CD4-positive, alpha-beta T cell (primary cell): ENCODE data around the gene DNM1L. TPM values are rescaled to one million over a fixed set of nuclear protein-coding genes. Genes with fewer than 3 reads are reported as not detected.
A peak's percentile ranks its signal among the peaks of the same experiment; 100 is the strongest.

Experiments
- ATAC-seq: fragments of 200-7000 bp; cut with Tn5 transposase; one replicate; pipeline ENCODE4 v1.10.0; 2022; ENCODE audit warnings: mild to moderate bottlenecking; ENCODE audit not compliant: poor library complexity
- CTCF ChIA-PET: fragments of 350-600 bp; sonication (Branson Sonifier 250); formaldehyde crosslinking; loops from one replicate; lab custom pipeline; 2021; ENCODE audit warnings: antibody characterized with exemption, inconsistent platforms; lab: Charles Lee
- POLR2A ChIA-PET: fragments of 350-600 bp; sonication (Branson Sonifier 250); formaldehyde crosslinking; loops from one replicate; lab custom pipeline; 2021; ENCODE audit warnings: antibody characterized with exemption, inconsistent platforms; lab: Charles Lee
- DNase-seq, 14 experiments: peaks; one replicate each; pipeline ENCODE4 v3.0.0-alpha.2; 2013 to 2020; ENCODE audit warnings: mixed read lengths in 2 of 14
- H3K27ac ChIP-seq, 2 donors: one replicate each; pipeline versions ENCODE4 v1.5.1 to v1.7.0; 2013; ENCODE audit warnings: low read length in 2 of 2, low read depth in 1 of 2, mild to moderate bottlenecking in 1 of 2
- H3K27me3 ChIP-seq, 2 experiments: 1 replicate in 1 of 2; 2 replicates in 1 of 2; pipeline versions ENCODE4 v1.6.1 to v1.7.0; 2013; ENCODE audit warnings: low read length in 2 of 2, control low read depth in 1 of 2, mild to moderate bottlenecking in 1 of 2, moderate library complexity in 1 of 2; ENCODE audit not compliant: insufficient read depth in 2 of 2, control insufficient read depth in 1 of 2
- H3K36me3 ChIP-seq: one replicate; pipeline ENCODE4 v1.6.1; 2013; ENCODE audit warnings: low read length, control low read depth; ENCODE audit not compliant: insufficient read depth
- H3K4me1 ChIP-seq: one replicate; pipeline ENCODE4 v1.6.1; 2013; ENCODE audit warnings: low read length, control low read depth; ENCODE audit not compliant: insufficient read depth
- H3K4me3 ChIP-seq: one replicate; pipeline ENCODE4 v1.5.1; 2013; ENCODE audit warnings: mild to moderate bottlenecking, low read length, moderate library complexity
- H3K9me3 ChIP-seq, 2 experiments: 1 replicate in 1 of 2; 2 replicates in 1 of 2; pipeline versions ENCODE4 v1.6.1 to v1.7.0; 2013; ENCODE audit warnings: low read length in 2 of 2, mild to moderate bottlenecking in 2 of 2, control low read depth in 1 of 2, moderate library complexity in 1 of 2; ENCODE audit not compliant: control insufficient read depth in 1 of 2, insufficient read depth in 1 of 2
- H3K27ac Mint-ChIP-seq: one replicate; pipeline ENCODE4 v1.8.0; 2020; ENCODE audit warnings: mixed read lengths
- H3K27me3 Mint-ChIP-seq: one replicate; pipeline ENCODE4 v1.8.0; 2021; ENCODE audit warnings: mixed read lengths
- H3K36me3 Mint-ChIP-seq: one replicate; pipeline ENCODE4 v1.8.0; 2021; ENCODE audit warnings: low read depth, mixed read lengths
- H3K4me1 Mint-ChIP-seq: one replicate; pipeline ENCODE4 v1.8.0; 2021; ENCODE audit warnings: low read depth, mixed read lengths
- H3K4me3 Mint-ChIP-seq: one replicate; pipeline ENCODE4 v1.8.0; 2020; ENCODE audit warnings: mild to moderate bottlenecking, mixed read lengths
- H3K9me3 Mint-ChIP-seq: one replicate; pipeline ENCODE4 v1.8.0; 2020; ENCODE audit warnings: mixed read lengths
- CTCF ChIP-seq: fragments of 200-600 bp; IDR thresholded peaks from one replicate; pipeline ENCODE4 v1.8.0; 2022; ENCODE audit warnings: antibody characterized with exemption, mild to moderate bottlenecking
- intact Hi-C, 2 experiments: fragments of 100-400 bp; cut with DNase I in 1 of 2; cut with micrococcal nuclease in 1 of 2; formaldehyde crosslinking; loops; one replicate each; pipeline versions ENCODE4 v1.15.1 to v1.9.0; 2023 to 2025; cut with DNase I, micrococcal nuclease
- total RNA-seq, 174 experiments: library from RNA in 2 of 174; stranded (reverse) in 2 of 174; gene quantifications; one replicate each; pipeline ENCODE4 v1.2.3 and lab custom pipeline; 2021 to 2026

Gene DNM1L
- total RNA-seq, 2 experiments from 2014 or later, result 70.9 to 74.6 TPM

- no peaks in the 10 kb centered on the region for H3K4me1 ChIP-seq
- H3K27me3 ChIP-seq, result no peaks in the 10 kb centered on the region
- intact Hi-C loops, result loop anchor here in 1 of 2 experiments (10.0 kb wide), 5 partner anchors 217 to 1917 kb away; partner anchors contain the start of genes CAPRIN2 and DDX11
- ChIA-PET POLR2A (no interaction called here), CTCF (no interaction called here)
- Mint-ChIP-seq H3K9me3 (no peaks in the 10 kb centered on the region), H3K4me3 (no peak overlapping the region), H3K27me3 (no peaks in the 10 kb centered on the region), H3K4me1 (no peaks in the 10 kb centered on the region), H3K36me3 (no peaks in the 10 kb centered on the region), H3K27ac (no peak overlapping the region)
- ATAC-seq (no peak), DNase-seq (peak in 3 of 14 experiments; percentile 13 to 30 (median 21))
- no peaks in the 10 kb centered on the region for H3K36me3 ChIP-seq
- H3K9me3 ChIP-seq, result peaks cover 7 to 15% of the 10 kb centered on the region in 2 experiments
- H3K4me3 ChIP-seq, result no peak overlapping the region
- no peak overlapping the region for H3K27ac ChIP-seq
- TF ChIP-seq CTCF, result no peak
Measured at GRCh38 chr12:32671930-32672780, 6.9 kb upstream of the DNM1L start.

- Histone ChIP-seq H3K4me1 (peaks cover 11% of the 10 kb centered on the region), H3K4me3 (peak overlapping the region; percentile 79), H3K27ac (peak overlapping the region; percentile 34 to 67), H3K9me3 (no peaks in the 10 kb centered on the region), H3K36me3 (no peaks in the 10 kb centered on the region), H3K27me3 (no peaks in the 10 kb centered on the region)
- Mint-ChIP-seq H3K27ac (peak overlapping the region; percentile 84), H3K36me3 (peaks cover 17% of the 10 kb centered on the region), H3K4me3 (peak overlapping the region; percentile 94), H3K9me3 (no peaks in the 10 kb centered on the region), H3K4me1 (peaks cover 36% of the 10 kb centered on the region), H3K27me3 (no peaks in the 10 kb centered on the region)
- ChIA-PET CTCF (interaction anchor here (1.2 kb wide), 2 partner anchors 998 to 1342 kb away, joined by 3 read pairs; partner anchors contain the start of gene ALG10), POLR2A (interaction anchor here (1.9 kb wide), 1 partner anchor 76 kb away, joined by 17 read pairs; the partner anchor contains the start of gene YARS2)
- DNase-seq (no peak), ATAC-seq (no peak)
- no peak for TF ChIP-seq CTCF
- intact Hi-C loops, result loop anchor here (2.0 to 10.0 kb wide), 11 partner anchors 75 to 1983 kb away; partner anchors contain the start of genes ALG10 (in 1 of the 2), CAPRIN2 (in 1 of the 2), DDX11 (in 1 of the 2) and ETFBKMT (in 1 of the 2)
Measured at GRCh38 chr12:32679920-32680237, 778 bp downstream of the DNM1L start.

DNA sequence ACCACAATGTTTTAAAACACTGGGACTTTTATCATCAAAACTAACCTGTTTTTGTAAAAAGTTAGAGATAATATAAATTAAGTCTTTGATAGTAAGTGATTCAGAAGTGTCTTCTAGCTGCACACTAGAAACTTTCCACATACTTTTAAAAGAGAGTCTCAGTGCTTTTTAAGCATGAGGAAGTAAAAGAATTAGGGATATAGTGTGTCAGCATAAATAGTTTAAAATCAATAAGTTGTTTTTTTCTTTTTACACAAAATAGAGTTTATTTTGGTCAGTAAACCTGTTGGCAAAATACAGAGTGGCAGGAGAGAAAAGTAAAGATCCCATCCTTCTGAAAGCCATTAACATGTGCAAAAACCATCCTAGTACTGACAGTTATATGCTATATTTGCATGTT lies 1.7 kb downstream of the DNM1L start:
- no peaks in the 10 kb centered on the region for H3K27me3 Mint-ChIP-seq
- POLR2A ChIA-PET, result no interaction called here
- DNase-seq, result no peak
- H3K27ac Mint-ChIP-seq, result no peak overlapping the region
- CTCF ChIA-PET, result no interaction called here
- Histone ChIP-seq H3K4me3 (no peak overlapping the region), H3K27me3 (no peaks in the 10 kb centered on the region), H3K9me3 (no peaks in the 10 kb centered on the region), H3K36me3 (no peaks in the 10 kb centered on the region), H3K4me1 (peaks cover 11% of the 10 kb centered on the region), H3K27ac (no peak overlapping the region)
- peaks cover 26% of the 10 kb centered on the region for H3K36me3 Mint-ChIP-seq
- no peaks in the 10 kb centered on the region for H3K9me3 Mint-ChIP-seq
- intact Hi-C loops, result no loop called here
- no peak for TF ChIP-seq CTCF
- H3K4me1 Mint-ChIP-seq, result peaks cover 36% of the 10 kb centered on the region
- H3K4me3 Mint-ChIP-seq, result peak overlapping the region; percentile 94
- no peak for ATAC-seq
